ENCODE data around the gene NTM. TPM values are rescaled to one million over a fixed set of nuclear protein-coding genes. Genes with fewer than 3 reads are reported as not detected.

The NTM gene
- total and polyA plus RNA-seq, 2 donors (not counting 3 experiments of a cell fraction or from before 2014, with no cell fraction given) = 1.00 to 1.1 TPM

DNA sequence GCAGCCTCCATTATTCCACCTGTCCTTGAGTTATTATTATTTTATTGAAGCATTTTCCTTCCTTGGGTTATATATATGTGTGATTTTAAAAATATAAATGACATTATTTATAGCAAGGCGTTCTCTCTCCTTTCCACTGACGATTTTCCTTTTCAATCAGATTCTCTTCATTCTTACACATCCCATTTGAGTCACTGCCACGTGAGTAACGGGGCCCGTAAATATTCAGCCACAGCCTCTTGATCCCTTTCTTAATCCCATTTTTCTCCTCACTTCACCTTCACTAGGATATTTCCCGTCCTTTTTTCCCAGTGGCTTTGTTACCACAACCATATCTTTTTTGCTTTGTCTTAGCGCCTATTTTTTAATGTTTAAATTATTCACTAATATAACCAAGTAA lies 396.2 kb downstream of the NTM start:
- H2AFZ ChIP-seq (ENCODE audit: low read depth, low read length) = no peak overlapping the region
- H3K9me1 ChIP-seq (replicated peaks; ENCODE audit: control insufficient read depth, extremely low read depth, insufficient read depth, low read length) = no peaks in the 10 kb centered on the region
- H3K4me3 ChIP-seq (replicated peaks in 1 of 3; ENCODE audit: insufficient read depth in 1 of 3, low read depth in 1 of 3, low read length in 3 of 3) = no peak overlapping the region
- DNase-seq (ENCODE audit: low read depth, low spot score) = no peak
- POLR2A ChIA-PET = no interaction called here
- dilution Hi-C loops (cut with MboI; ENCODE audit: extremely low pct_ligation_motif_present, low sequenced_read_pairs) (no loop called here), intact Hi-C loops (cut with micrococcal nuclease) (no loop called here)
- no peak for FAIRE-seq
- CTCF ChIA-PET = interaction anchor here (3.4 kb wide), 1 partner anchor 18 kb away, joined by 17 read pairs; no protein-coding TSS in a partner anchor
- no peaks in the 10 kb centered on the region for H3K36me3 ChIP-seq (ENCODE audit: control insufficient read depth in 2 of 2, extremely low read depth in 1 of 2, insufficient read depth in 2 of 2, low read length in 2 of 2)
- TF ChIP-seq GATA2 (IDR thresholded peaks at IDR 0.05; ENCODE audit: insufficient read depth, insufficient read length, low read depth, low read length) (no peak), JUN (IDR thresholded peaks at IDR 0.05; ENCODE audit: borderline replicate concordance, insufficient read depth, insufficient read length, low read depth) (no peak), POLR2A (IDR thresholded peaks at IDR 0.05; ENCODE audit: low read depth, low read length) (no peak), POLR2AphosphoS5 (IDR thresholded peaks at IDR 0.05; ENCODE audit: insufficient read depth, low read depth, low read length) (no peak), EZH2 (IDR thresholded peaks at IDR 0.05; ENCODE audit: borderline replicate concordance, low read depth, low read length, severe bottlenecking) (no peak), FOS (IDR thresholded peaks at IDR 0.05; ENCODE audit: borderline replicate concordance, insufficient read depth, low read length) (no peak), MYC (IDR thresholded peaks at IDR 0.05; ENCODE audit: low read depth, low read length) (no peak)
- TF ChIP-seq, protein P1, sequence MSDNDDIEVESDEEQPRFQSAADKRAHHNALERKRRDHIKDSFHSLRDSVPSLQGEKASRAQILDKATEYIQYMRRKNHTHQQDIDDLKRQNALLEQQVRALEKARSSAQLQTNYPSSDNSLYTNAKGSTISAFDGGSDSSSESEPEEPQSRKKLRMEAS (IDR thresholded peaks at IDR 0.05; ENCODE audit: insufficient read depth, insufficient read length) = no peak
- TF ChIP-seq, protein P2, sequence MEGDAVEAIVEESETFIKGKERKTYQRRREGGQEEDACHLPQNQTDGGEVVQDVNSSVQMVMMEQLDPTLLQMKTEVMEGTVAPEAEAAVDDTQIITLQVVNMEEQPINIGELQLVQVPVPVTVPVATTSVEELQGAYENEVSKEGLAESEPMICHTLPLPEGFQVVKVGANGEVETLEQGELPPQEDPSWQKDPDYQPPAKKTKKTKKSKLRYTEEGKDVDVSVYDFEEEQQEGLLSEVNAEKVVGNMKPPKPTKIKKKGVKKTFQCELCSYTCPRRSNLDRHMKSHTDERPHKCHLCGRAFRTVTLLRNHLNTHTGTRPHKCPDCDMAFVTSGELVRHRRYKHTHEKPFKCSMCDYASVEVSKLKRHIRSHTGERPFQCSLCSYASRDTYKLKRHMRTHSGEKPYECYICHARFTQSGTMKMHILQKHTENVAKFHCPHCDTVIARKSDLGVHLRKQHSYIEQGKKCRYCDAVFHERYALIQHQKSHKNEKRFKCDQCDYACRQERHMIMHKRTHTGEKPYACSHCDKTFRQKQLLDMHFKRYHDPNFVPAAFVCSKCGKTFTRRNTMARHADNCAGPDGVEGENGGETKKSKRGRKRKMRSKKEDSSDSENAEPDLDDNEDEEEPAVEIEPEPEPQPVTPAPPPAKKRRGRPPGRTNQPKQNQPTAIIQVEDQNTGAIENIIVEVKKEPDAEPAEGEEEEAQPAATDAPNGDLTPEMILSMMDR (IDR thresholded peaks at IDR 0.05; ENCODE audit: extremely low read depth in 1 of 2, insufficient read depth in 1 of 2, low read depth in 1 of 2, low read length in 2 of 2) = no peak
- no peak overlapping the region for H3K4me2 ChIP-seq (ENCODE audit: insufficient read depth, low read length)
- no peaks in the 10 kb centered on the region for H4K20me1 ChIP-seq (replicated peaks; ENCODE audit: control insufficient read depth, extremely low read depth, insufficient read depth, low read length)
- no peaks in the 10 kb centered on the region for H3K9me3 ChIP-seq (replicated peaks; ENCODE audit: control insufficient read depth, insufficient read depth, low read length)
- H3K79me2 ChIP-seq (ENCODE audit: control insufficient read depth, insufficient read depth, low read length) = no peaks in the 10 kb centered on the region
- BruUV-seq (replicated peaks) = no TSS peak
- H3K4me1 ChIP-seq (ENCODE audit: control insufficient read depth, extremely low read depth, insufficient read depth, low read length) = peaks cover 9% of the 10 kb centered on the region
- H3K9ac ChIP-seq (replicated peaks; ENCODE audit: extremely low read depth, insufficient read depth, low read length) = no peak overlapping the region
- no peak overlapping the region for H3K27ac ChIP-seq (ENCODE audit: insufficient read depth, low read depth, low read length)
- H3K27me3 ChIP-seq (ENCODE audit: control insufficient read depth in 2 of 2, insufficient read depth in 2 of 2, low read length in 2 of 2) = no peaks in the 10 kb centered on the region

Data from endothelial cell of umbilical vein (primary cell).